Uterus (tissue), 2 donors: ENCODE measurements around the gene CLPTM1L.

Experiments
- POLR2A ChIP-seq, 2 donors: fragments of 450-650 bp; IDR thresholded peaks; one replicate each; pipeline ENCODE4 v1.6.1; 2016; ENCODE audit warnings: antibody characterized with exemption in 2 of 2, mild to moderate bottlenecking in 1 of 2, moderate library complexity in 1 of 2
- TF ChIP-seq, protein P1 (sequence below), 4 experiments: fragments of 200-600 bp in 2 of 4; fragments of 450-650 bp in 2 of 4; sonication (generic) in 2 of 4; IDR thresholded peaks; one replicate each; pipeline ENCODE4 v1.5.1; 2016 to 2019; ENCODE audit warnings: antibody characterized with exemption in 4 of 4, mild to moderate bottlenecking in 2 of 4, moderate library complexity in 1 of 4

DNA sequence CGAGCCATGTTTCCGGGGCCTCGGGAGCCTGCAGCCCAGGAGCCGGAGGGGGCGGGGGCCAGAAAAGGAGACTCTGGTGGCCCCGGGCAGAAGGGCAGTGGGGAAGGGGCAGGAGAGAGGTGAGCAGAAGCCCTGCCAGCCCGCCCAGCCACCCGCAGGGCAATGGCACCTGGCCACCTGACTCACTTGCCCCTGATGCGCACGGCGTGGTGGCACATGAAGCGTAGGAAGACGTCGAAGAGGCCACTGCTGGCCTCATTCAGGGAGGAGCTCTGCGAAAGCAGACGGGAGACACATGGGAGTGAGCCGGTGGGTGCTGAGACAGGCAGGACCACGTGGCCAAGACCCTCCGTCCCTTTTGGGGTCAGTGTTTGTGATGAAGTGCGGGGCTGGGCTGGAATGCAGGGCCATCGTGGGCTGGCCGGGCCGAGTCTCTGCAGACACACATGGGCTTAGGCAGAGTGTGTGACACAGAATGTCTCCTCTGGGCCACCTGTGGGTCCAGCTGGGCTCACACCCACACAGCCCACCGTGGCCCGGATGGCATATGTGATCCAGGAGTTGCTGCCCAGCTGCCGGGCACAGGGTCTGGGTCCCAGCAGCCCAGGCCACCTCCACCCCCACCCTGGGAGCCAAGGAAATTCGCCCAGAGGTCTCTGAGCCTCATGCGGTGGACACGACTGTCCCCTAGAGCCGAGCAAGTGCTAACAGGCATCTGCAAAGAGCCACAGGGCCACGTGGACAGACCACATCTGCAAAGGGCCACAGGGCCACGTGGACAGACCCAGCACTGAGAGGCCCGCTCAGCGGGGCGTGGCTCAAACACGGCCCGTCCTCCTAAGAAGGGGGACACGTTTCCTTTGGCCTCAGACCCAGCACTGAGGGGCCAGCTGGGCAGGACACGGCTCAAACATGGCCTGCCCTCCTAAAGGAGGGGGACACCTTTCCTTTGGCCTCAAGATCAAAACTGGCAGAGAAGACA, 73.7 kb downstream of the CLPTM1L start:
- TF ChIP-seq, protein P1, sequence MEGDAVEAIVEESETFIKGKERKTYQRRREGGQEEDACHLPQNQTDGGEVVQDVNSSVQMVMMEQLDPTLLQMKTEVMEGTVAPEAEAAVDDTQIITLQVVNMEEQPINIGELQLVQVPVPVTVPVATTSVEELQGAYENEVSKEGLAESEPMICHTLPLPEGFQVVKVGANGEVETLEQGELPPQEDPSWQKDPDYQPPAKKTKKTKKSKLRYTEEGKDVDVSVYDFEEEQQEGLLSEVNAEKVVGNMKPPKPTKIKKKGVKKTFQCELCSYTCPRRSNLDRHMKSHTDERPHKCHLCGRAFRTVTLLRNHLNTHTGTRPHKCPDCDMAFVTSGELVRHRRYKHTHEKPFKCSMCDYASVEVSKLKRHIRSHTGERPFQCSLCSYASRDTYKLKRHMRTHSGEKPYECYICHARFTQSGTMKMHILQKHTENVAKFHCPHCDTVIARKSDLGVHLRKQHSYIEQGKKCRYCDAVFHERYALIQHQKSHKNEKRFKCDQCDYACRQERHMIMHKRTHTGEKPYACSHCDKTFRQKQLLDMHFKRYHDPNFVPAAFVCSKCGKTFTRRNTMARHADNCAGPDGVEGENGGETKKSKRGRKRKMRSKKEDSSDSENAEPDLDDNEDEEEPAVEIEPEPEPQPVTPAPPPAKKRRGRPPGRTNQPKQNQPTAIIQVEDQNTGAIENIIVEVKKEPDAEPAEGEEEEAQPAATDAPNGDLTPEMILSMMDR (IDR thresholded peaks at IDR 0.05), result no peak
- TF ChIP-seq POLR2A (IDR thresholded peaks at IDR 0.05), result no peak
